ENCODE measurements around the gene CEP131.

- TF ChIP-seq BCL3 (IDR thresholded peaks at IDR 0.05) (no peak), CTCF (IDR thresholded peaks at IDR 0.05) (no peak), HMGXB4 (CRISPR knock-in tag; IDR thresholded peaks at IDR 0.05; ENCODE audit: borderline replicate concordance) (no peak), POLR2A (IDR thresholded peaks at IDR 0.05; ENCODE audit: low read length) (no peak), ZFP36 (IDR thresholded peaks at IDR 0.05; ENCODE audit: borderline replicate concordance, partially characterized antibody) (no peak), EP300 (IDR thresholded peaks at IDR 0.05) (no peak)
Observed at GRCh38 chr17:81260641-81261040, 37.9 kb upstream of the CEP131 start.

Measured in A549 (cell line).